H1 (cell line): ENCODE results near the gene FRRS1. TPM values are rescaled to one million over a fixed set of nuclear protein-coding genes. Genes with fewer than 3 reads are reported as not detected.

ENCODE experiments used
- CBX5 ChIP-seq: fragments of 300-800, 300-1000 bp; sonication (generic); IDR thresholded peaks from 2 replicates; pipeline ENCODE4 v1.7.1; 2016; ENCODE audit warnings: antibody characterized with exemption, low read length, low read depth
- CHD2 ChIP-seq: IDR thresholded peaks from 2 replicates; pipeline ENCODE4 v1.6.1; 2012; ENCODE audit warnings: low read length, improper control_type of control experiment
- FOSL1 ChIP-seq: IDR thresholded peaks from 2 replicates; pipeline ENCODE4 v1.6.1; 2011; ENCODE audit warnings: mild to moderate bottlenecking, low read depth, low read length, moderate library complexity; ENCODE audit not compliant: insufficient read depth
- NANOG ChIP-seq: IDR thresholded peaks from 2 replicates; pipeline ENCODE4 v1.6.1; 2011; ENCODE audit warnings: low read length, low read depth, mild to moderate bottlenecking, inconsistent platforms; ENCODE audit not compliant: insufficient read depth, poor library complexity, severe bottlenecking
- polyA plus RNA-seq, 7 experiments: library from polyadenylated mRNA; depleted of rRNA in 3 of 7; stranded (reverse) in 5 of 7; unstranded in 2 of 7; fragments of >200 nt in 5 of 7; fragments of 200-250 nt in 2 of 7; gene quantifications; 1 replicate in 5 of 7; 2 replicates in 1 of 7; 4 replicates in 1 of 7; pipeline versions ENCODE4 v1.2.1 to v1.2.3, GENCODE V29; 2011 to 2013; ENCODE audit warnings: missing spikeins in 2 of 7, mixed read lengths in 2 of 7
- total RNA-seq: library from RNA; stranded (reverse); fragmentation: NEBNext Ultra II Directional; extraction: Animal tissue kit (Norgen Biotek cat#: 25700); gene quantifications from 2 replicates; pipeline ENCODE4 v1.2.1, GENCODE V29; 2021
- TF ChIP-seq, protein P1 (sequence below): IDR thresholded peaks from 2 replicates; pipeline ENCODE4 v1.6.1; 2012; ENCODE audit warnings: inconsistent platforms

Gene FRRS1
- total and polyA plus RNA-seq, 2 of the 8 experiments (the other 6 are each of a cell fraction or from before 2014, with no cell fraction given) = 3.5 to 6.5 TPM

GRCh38 chr1:99705385-99705784 is 61.0 kb downstream of the FRRS1 start (continued):
- TF ChIP-seq NANOG = no peak
- TF ChIP-seq CHD2 = no peak
- no peak for TF ChIP-seq FOSL1
- no peak for TF ChIP-seq CBX5
- TF ChIP-seq, protein P1, sequence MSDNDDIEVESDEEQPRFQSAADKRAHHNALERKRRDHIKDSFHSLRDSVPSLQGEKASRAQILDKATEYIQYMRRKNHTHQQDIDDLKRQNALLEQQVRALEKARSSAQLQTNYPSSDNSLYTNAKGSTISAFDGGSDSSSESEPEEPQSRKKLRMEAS = no peak
